ENCODE measurements around the gene CNTNAP5. TPM values are rescaled to one million over a fixed set of nuclear protein-coding genes. Genes with fewer than 3 reads are reported as not detected.

The CNTNAP5 gene
- total RNA-seq, 1 donor from 2014 or later: not detected

GRCh38 chr2:124558277-124558905 lies 533.3 kb downstream of the CNTNAP5 start:
- FAIRE-seq (no peak), DNase-seq (ENCODE audit: low read depth) (no peak)
- TF ChIP-seq, protein P1, sequence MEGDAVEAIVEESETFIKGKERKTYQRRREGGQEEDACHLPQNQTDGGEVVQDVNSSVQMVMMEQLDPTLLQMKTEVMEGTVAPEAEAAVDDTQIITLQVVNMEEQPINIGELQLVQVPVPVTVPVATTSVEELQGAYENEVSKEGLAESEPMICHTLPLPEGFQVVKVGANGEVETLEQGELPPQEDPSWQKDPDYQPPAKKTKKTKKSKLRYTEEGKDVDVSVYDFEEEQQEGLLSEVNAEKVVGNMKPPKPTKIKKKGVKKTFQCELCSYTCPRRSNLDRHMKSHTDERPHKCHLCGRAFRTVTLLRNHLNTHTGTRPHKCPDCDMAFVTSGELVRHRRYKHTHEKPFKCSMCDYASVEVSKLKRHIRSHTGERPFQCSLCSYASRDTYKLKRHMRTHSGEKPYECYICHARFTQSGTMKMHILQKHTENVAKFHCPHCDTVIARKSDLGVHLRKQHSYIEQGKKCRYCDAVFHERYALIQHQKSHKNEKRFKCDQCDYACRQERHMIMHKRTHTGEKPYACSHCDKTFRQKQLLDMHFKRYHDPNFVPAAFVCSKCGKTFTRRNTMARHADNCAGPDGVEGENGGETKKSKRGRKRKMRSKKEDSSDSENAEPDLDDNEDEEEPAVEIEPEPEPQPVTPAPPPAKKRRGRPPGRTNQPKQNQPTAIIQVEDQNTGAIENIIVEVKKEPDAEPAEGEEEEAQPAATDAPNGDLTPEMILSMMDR (IDR thresholded peaks at IDR 0.05; ENCODE audit: insufficient read depth, low read length, severe bottlenecking): no peak
- no peak overlapping the region for H3K4me3 ChIP-seq (ENCODE audit: low read depth, low read length)
- no peaks in the 10 kb centered on the region for H3K36me3 ChIP-seq (ENCODE audit: control insufficient read depth, insufficient read depth, low read length)
- no peaks in the 10 kb centered on the region for H3K27me3 ChIP-seq (ENCODE audit: control insufficient read depth, insufficient read depth, low read length)

DNA sequence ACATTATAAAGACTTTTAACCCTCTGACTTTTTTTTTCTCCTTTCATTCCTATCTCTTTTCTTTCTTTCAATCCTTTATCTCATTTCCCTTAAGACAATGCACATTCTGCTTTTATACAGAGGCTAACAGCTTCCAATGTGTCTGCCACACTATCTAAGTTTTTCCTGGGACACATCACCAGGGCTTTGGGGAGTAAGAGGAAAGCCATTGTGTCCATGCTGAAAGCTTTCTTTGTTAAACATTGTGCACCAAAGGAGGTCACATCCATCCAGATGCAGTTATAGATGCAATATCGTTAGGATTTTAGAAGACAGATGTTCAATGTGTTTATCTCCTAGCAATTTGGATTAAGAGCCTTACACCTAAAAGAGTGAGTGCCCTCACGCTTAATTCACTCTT lies 534.1 kb downstream of the CNTNAP5 start:
- Histone ChIP-seq H3K27me3 (ENCODE audit: control insufficient read depth, insufficient read depth, low read length) (no peaks in the 10 kb centered on the region), H3K36me3 (ENCODE audit: control insufficient read depth, insufficient read depth, low read length) (no peaks in the 10 kb centered on the region), H3K4me3 (ENCODE audit: low read depth, low read length) (no peak overlapping the region)
- DNase-seq (ENCODE audit: low read depth) (no peak), FAIRE-seq (no peak)
- TF ChIP-seq, protein P1 (IDR thresholded peaks at IDR 0.05; ENCODE audit: insufficient read depth, low read length, severe bottlenecking): no peak

GRCh38 chr2:124560592-124561112 lies 535.6 kb downstream of the CNTNAP5 start:
- Histone ChIP-seq H3K36me3 (ENCODE audit: control insufficient read depth, insufficient read depth, low read length) (no peaks in the 10 kb centered on the region), H3K27me3 (ENCODE audit: control insufficient read depth, insufficient read depth, low read length) (no peaks in the 10 kb centered on the region), H3K4me3 (ENCODE audit: low read depth, low read length) (no peak overlapping the region)
- TF ChIP-seq, protein P1 (IDR thresholded peaks at IDR 0.05; ENCODE audit: insufficient read depth, low read length, severe bottlenecking): no peak
- DNase-seq (ENCODE audit: low read depth): no peak
- no peak for FAIRE-seq

- Histone ChIP-seq H3K27me3 (ENCODE audit: control insufficient read depth, insufficient read depth, low read length) (no peaks in the 10 kb centered on the region), H3K4me3 (ENCODE audit: low read depth, low read length) (no peak overlapping the region), H3K36me3 (ENCODE audit: control insufficient read depth, insufficient read depth, low read length) (no peaks in the 10 kb centered on the region)
- TF ChIP-seq, protein P1 (IDR thresholded peaks at IDR 0.05; ENCODE audit: insufficient read depth, low read length, severe bottlenecking): no peak
- no peak for FAIRE-seq
- no peak for DNase-seq (ENCODE audit: low read depth)
Measured at GRCh38 chr2:124561486-124561885, 536.4 kb downstream of the CNTNAP5 start.

DNA sequence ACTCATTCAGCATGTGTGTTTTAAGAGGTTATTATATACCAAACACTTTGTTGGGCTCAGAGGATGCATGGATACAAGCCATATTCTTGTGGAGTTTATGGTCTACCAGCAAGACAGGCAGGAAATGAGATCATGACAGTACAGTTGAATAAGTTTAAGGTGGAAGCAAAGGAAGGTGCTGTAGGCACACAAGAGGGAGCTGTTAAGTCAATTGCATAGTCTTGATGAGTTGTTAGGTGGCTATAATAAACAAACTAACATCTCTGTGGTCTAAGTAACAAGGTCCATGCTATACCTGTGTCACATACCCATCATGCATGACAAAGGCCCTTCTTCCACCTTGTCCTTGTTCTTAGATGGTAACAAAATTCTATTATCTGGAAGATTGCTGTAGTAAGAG lies 538.3 kb downstream of the CNTNAP5 start:
- peak; percentile 1 for DNase-seq (ENCODE audit: low read depth)
- TF ChIP-seq, protein P1 (IDR thresholded peaks at IDR 0.05; ENCODE audit: insufficient read depth, low read length, severe bottlenecking): no peak
- Histone ChIP-seq H3K36me3 (ENCODE audit: control insufficient read depth, insufficient read depth, low read length) (no peaks in the 10 kb centered on the region), H3K27me3 (ENCODE audit: control insufficient read depth, insufficient read depth, low read length) (no peaks in the 10 kb centered on the region), H3K4me3 (ENCODE audit: low read depth, low read length) (no peak overlapping the region)
- no peak for FAIRE-seq

DNA sequence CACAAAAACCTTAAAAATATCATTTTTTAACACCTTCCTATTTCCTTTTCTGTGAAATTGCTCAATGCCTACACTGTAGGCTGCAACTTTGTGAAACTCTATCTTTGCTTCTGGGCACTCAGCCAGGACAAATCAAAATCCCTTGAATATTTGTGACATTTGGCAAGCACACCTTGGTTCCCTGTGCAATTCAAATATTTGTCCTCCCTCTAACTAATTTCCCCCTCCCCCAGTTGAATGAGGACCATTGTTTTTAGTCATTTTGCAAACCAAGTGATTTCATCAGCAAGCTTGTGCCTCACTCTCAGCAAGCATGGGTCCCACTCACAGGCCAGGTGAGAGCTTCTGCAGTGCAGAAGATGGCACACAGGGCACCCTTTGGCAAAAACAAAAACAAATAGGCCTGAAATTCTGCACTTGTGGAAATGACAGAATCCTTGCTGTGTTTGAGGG lies 541.5 kb downstream of the CNTNAP5 start:
- TF ChIP-seq, protein P1 (IDR thresholded peaks at IDR 0.05; ENCODE audit: insufficient read depth, low read length, severe bottlenecking): no peak
- FAIRE-seq (no peak), DNase-seq (ENCODE audit: low read depth) (no peak)
- Histone ChIP-seq H3K27me3 (ENCODE audit: control insufficient read depth, insufficient read depth, low read length) (no peaks in the 10 kb centered on the region), H3K4me3 (ENCODE audit: low read depth, low read length) (no peak overlapping the region), H3K36me3 (ENCODE audit: control insufficient read depth, insufficient read depth, low read length) (no peaks in the 10 kb centered on the region)

Measured in bronchial epithelial cell (primary cell).